GM10266 (cell line): ENCODE data around the gene CCL22.

Experiments
- DNase-seq: peaks from one replicate; pipeline ENCODE4 v3.0.0; 2012; ENCODE audit errors: extremely low spot score
- TF ChIP-seq, protein P1 (sequence below): IDR thresholded peaks from 2 replicates; pipeline ENCODE4 v1.5.1; 2012; ENCODE audit warnings: mild to moderate bottlenecking, low read depth; ENCODE audit not compliant: control insufficient read depth, insufficient read depth; ENCODE audit errors: missing control alignments

Gene CCL22, protein sequence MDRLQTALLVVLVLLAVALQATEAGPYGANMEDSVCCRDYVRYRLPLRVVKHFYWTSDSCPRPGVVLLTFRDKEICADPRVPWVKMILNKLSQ

DNA sequence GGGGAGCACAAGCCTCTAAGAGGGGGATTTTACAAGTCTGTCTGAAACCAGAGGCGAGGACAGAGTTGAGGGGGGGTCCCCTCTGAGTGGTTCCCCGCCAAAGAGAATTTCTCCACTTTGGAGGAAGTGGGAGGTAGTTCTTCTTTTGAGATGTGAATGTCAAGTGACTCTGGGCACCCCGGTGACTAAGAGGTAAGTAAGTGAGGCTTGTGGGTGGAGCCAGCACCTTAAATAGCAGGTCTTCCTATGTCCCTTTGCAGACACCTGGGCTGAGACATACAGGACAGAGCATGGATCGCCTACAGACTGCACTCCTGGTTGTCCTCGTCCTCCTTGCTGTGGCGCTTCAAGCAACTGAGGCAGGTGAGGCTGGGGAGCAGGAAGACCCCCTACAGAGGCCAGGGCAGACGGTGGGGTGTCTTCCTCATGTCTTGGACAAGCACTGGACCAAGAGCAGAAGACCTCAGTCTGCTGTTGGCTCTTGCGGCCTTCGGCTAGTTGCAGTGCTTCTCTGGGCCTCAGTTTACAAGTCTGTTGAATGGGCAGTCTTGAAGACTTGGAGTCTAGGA, at the start of gene CCL22:
CCL22 (plus strand) TSS at position 257 of the 569 bp plus-strand sequence; CDS start at position 291, 34 bp downstream.
- peak; percentile 71 for DNase-seq

GRCh38 chr16:57310801-57311200, 47.8 kb upstream of the CCL22 start:
- TF ChIP-seq, protein P1, sequence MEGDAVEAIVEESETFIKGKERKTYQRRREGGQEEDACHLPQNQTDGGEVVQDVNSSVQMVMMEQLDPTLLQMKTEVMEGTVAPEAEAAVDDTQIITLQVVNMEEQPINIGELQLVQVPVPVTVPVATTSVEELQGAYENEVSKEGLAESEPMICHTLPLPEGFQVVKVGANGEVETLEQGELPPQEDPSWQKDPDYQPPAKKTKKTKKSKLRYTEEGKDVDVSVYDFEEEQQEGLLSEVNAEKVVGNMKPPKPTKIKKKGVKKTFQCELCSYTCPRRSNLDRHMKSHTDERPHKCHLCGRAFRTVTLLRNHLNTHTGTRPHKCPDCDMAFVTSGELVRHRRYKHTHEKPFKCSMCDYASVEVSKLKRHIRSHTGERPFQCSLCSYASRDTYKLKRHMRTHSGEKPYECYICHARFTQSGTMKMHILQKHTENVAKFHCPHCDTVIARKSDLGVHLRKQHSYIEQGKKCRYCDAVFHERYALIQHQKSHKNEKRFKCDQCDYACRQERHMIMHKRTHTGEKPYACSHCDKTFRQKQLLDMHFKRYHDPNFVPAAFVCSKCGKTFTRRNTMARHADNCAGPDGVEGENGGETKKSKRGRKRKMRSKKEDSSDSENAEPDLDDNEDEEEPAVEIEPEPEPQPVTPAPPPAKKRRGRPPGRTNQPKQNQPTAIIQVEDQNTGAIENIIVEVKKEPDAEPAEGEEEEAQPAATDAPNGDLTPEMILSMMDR = no peak
- DNase-seq = no peak

More for the DNA sequence above, at the start of gene CCL22:
- TF ChIP-seq, protein P1 = no peak

DNA sequence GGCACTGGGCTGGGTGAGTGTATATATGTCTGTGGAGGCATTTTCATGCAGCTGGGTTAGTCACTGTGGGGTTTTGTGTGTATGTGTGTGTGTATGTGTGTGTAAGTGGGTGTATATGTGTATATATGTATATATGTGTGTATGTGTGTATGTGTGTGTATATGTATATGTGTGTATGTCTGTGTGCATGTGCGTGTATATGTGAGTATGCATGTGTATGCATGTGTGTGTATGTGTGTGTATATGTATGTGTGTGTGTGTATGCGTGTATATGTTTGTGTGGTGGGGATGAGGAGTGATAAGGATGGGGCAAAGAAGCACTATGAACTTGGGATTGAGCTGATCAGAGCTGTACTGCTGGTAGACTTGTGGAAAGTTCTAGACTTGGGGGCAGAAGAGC, 45.1 kb upstream of the CCL22 start:
- no peak for DNase-seq
- TF ChIP-seq, protein P1 = no peak

- DNase-seq = no peak
- TF ChIP-seq, protein P1 = no peak
These were observed 44.3 kb upstream of the CCL22 start for GRCh38 chr16:57314161-57314785.

DNA sequence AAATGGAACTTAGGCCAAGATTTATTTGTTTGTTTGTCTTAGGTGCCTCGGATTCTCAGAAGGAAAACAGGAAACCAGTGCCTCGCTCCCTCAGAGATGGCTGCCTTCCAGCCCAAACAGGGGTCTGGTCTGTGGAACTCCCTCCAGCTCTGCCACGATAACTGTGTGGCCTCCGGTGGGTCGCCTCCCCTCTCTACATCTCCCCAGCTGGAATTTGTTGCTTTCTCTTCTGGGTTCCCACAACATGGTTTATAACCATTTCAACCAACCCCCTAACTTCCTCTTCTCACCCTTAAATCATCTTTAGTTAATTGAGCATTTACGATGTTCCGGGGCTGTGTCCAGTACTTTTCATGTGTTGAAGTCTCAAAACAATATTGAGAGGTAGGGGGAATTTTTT, 43.2 kb upstream of the CCL22 start:
- DNase-seq = no peak
- TF ChIP-seq, protein P1 = no peak

- DNase-seq = no peak
- TF ChIP-seq, protein P1 = no peak
These were observed 42.1 kb upstream of the CCL22 start for GRCh38 chr16:57316390-57317017.
